ENCODE measurements around the gene IFFO2. TPM values are rescaled to one million over a fixed set of nuclear protein-coding genes. Genes with fewer than 3 reads are reported as not detected.

Gene IFFO2
- total and polyA plus RNA-seq, 2 of the 8 experiments (the other 6 are each of a cell fraction or from before 2014, with no cell fraction given) = 6.6 to 10.4 TPM

- CTCF ChIA-PET (ENCODE audit: partially characterized antibody) = interaction anchor here (0.9 to 10.0 kb wide), 5 partner anchors 14 to 54 kb away, joined by 3 to 109 read pairs (median 5); no protein-coding TSS in a partner anchor
- Histone ChIP-seq H2BK15ac (ENCODE audit: low read length) (no peak overlapping the region), H4K5ac (ENCODE audit: insufficient read length, low read depth, low read length) (no peak overlapping the region), H4K20me1 (replicated peaks in 1 of 2; ENCODE audit: control insufficient read depth in 1 of 2, insufficient read depth in 2 of 2, low read length in 2 of 2) (no peaks in the 10 kb centered on the region), H3K79me2 (ENCODE audit: control insufficient read depth in 1 of 2, insufficient read depth in 2 of 2, low read length in 2 of 2) (no peaks in the 10 kb centered on the region), H2BK120ac (replicated peaks; ENCODE audit: low read depth, low read length) (no peak overlapping the region), H3K27me3 (replicated peaks in 1 of 4; ENCODE audit: control insufficient read depth in 3 of 4, extremely low read depth in 1 of 4, insufficient read depth in 3 of 4, low read length in 3 of 4) (no peaks in the 10 kb centered on the region), H3K14ac (ENCODE audit: insufficient read length) (no peak overlapping the region), H3K23me2 (ENCODE audit: low read depth, low read length) (peaks cover 7% of the 10 kb centered on the region; the same call in 1 of the 2 replicates), H4K8ac (ENCODE audit: extremely low read depth, insufficient read depth, low read length) (no peak overlapping the region), H3K9me3 (ENCODE audit: insufficient read depth in 2 of 2, low read depth in 1 of 2, low read length in 1 of 2) (no peaks in the 10 kb centered on the region), H3K23ac (ENCODE audit: insufficient read length) (no peak overlapping the region), H3K27ac (ENCODE audit: low read depth, low read length) (no peak overlapping the region), H2BK12ac (ENCODE audit: low read depth, low read length) (no peak overlapping the region), H2AK5ac (ENCODE audit: low read depth, low read length) (no peak overlapping the region), H3K4ac (replicated peaks; ENCODE audit: insufficient read length, low read depth, low read length) (no peak overlapping the region), H3K56ac (replicated peaks; ENCODE audit: insufficient read length, low read depth, low read length) (no peak overlapping the region), H4K91ac (replicated peaks; ENCODE audit: insufficient read length, low read length) (no peak overlapping the region), H2BK20ac (ENCODE audit: low read length) (no peak overlapping the region), H3K18ac (ENCODE audit: extremely low read depth, low read length) (no peak overlapping the region), H3K9ac (replicated peaks in 1 of 4; ENCODE audit: extremely low read depth in 1 of 4, low read depth in 3 of 4, low read length in 3 of 4) (no peak overlapping the region), H3K79me1 (ENCODE audit: low read depth, low read length) (peaks cover 5% of the 10 kb centered on the region), H3K4me3 (ENCODE audit: extremely low read depth in 1 of 4, insufficient read depth in 2 of 4, low read depth in 3 of 4, low read length in 4 of 4) (no peak overlapping the region), H2AFZ (ENCODE audit: low read length) (no peak overlapping the region), H2BK5ac (ENCODE audit: low read depth, low read length) (no peak overlapping the region), H3K4me2 (ENCODE audit: insufficient read depth in 1 of 2, low read depth in 2 of 2, low read length in 2 of 2) (no peak overlapping the region), H3K4me1 (replicated peaks in 1 of 4; ENCODE audit: control insufficient read depth in 3 of 4, insufficient read depth in 4 of 4, low read length in 3 of 4) (peaks cover 0 to 9% (median 3%) of the 10 kb centered on the region in 4 experiments; a peak in 5 of 7 replicates), H3K36me3 (ENCODE audit: control insufficient read depth in 2 of 4, insufficient read depth in 4 of 4, low read length in 3 of 4) (no peaks in the 10 kb centered on the region)
- no peak for FAIRE-seq
- DNase-seq (ENCODE audit: low read depth in 1 of 2, low spot score in 2 of 2) = no peak
- POLR2A ChIA-PET (ENCODE audit: partially characterized antibody) = interaction anchor here (1.1 kb wide), 2 partner anchors 16 to 26 kb away, joined by 4 to 6 read pairs; no protein-coding TSS in a partner anchor
- 86% methylated on average over 7 of the region's 7 CpGs; no CpG with 5 or more reads in 1 of the 2 experiments for WGBS, 2 experiments (ENCODE audit: extremely low coverage in 1 of 2, insufficient coverage in 1 of 2, insufficient read length in 1 of 2, insufficient replicate concordance in 2 of 2, low coverage in 1 of 2, low lambda C conversion rate in 2 of 2, missing lambda C conversion rate in 1 of 2)
These were observed 26.8 kb downstream of the IFFO2 start for GRCh38 chr1:18929686-18930085.
